DMS153 (cell line): Measurements from ENCODE around the gene GALE.
"Not testable (repeated sequence)": the region's sequence is repeated elsewhere in the genome, so short reads cannot be mapped to it uniquely, and the experiment has no call there.

ENCODE experiments used
- DNase-seq: peaks from one replicate; lab custom pipeline; 2025; lab: John Stamatoyannopoulos, UW

GALE gene

GRCh38 chr1:23792151-23792945 lies 8.2 kb downstream of the GALE start:
- no peak for DNase-seq

- DNase-seq, result no peak
These were observed 9.0 kb downstream of the GALE start for GRCh38 chr1:23791516-23792047.

GRCh38 chr1:23790696-23791515 lies 9.6 kb downstream of the GALE start, which contains the start of gene LYPLA2:
TSS of gene LYPLA2 (plus strand) at chr1:23791145. CDS start at chr1:23792683, 1,538 bp downstream.
- DNase-seq, result peak; percentile 86

- DNase-seq, result no peak
These were observed 11.9 kb downstream of the GALE start for GRCh38 chr1:23788695-23789094.

- DNase-seq, result no peak
These were observed 12.9 kb downstream of the GALE start for GRCh38 chr1:23787701-23788100.

- no peak for DNase-seq
These were observed 15.7 kb downstream of the GALE start for GRCh38 chr1:23784846-23785245.

- not testable (repeated sequence) for DNase-seq
These were observed 17.4 kb downstream of the GALE start for GRCh38 chr1:23783141-23783540.

GRCh38 chr1:23779826-23780371 lies 20.7 kb downstream of the GALE start:
- DNase-seq, result no peak

- DNase-seq, result peak; percentile 46
These were observed 22.4 kb downstream of the GALE start, which contains the start of gene PITHD1 for GRCh38 chr1:23777979-23778814. TSS of gene PITHD1 (plus strand) at chr1:23778418. CDS start at chr1:23778516, 98 bp downstream.

GRCh38 chr1:23776217-23776616 lies 24.3 kb downstream of the GALE start:
- DNase-seq, result no peak

- DNase-seq, result no peak
These were observed 26.2 kb downstream of the GALE start for GRCh38 chr1:23774174-23774880.

- DNase-seq, result no peak
These were observed 27.7 kb downstream of the GALE start for GRCh38 chr1:23772854-23773242.

- DNase-seq, result peak; percentile 26
These were observed 28.3 kb downstream of the GALE start for GRCh38 chr1:23772049-23772853.

GRCh38 chr1:23768733-23769132 lies 31.8 kb downstream of the GALE start:
- no peak for DNase-seq

GRCh38 chr1:23763041-23763577 lies 37.4 kb downstream of the GALE start:
- no peak for DNase-seq

- DNase-seq, result no peak
These were observed 41.3 kb downstream of the GALE start for GRCh38 chr1:23759277-23759676.

- no peak for DNase-seq
These were observed 42.7 kb downstream of the GALE start for GRCh38 chr1:23757812-23758211.

GRCh38 chr1:23756676-23757075 lies 43.9 kb downstream of the GALE start:
- no peak for DNase-seq

- DNase-seq, result no peak
These were observed 47.6 kb downstream of the GALE start for GRCh38 chr1:23752909-23753308.

GRCh38 chr1:23751815-23752200 lies 48.7 kb downstream of the GALE start:
- DNase-seq, result no peak
